ENCODE measurements around the gene LPGAT1.

The LPGAT1 gene

DNA sequence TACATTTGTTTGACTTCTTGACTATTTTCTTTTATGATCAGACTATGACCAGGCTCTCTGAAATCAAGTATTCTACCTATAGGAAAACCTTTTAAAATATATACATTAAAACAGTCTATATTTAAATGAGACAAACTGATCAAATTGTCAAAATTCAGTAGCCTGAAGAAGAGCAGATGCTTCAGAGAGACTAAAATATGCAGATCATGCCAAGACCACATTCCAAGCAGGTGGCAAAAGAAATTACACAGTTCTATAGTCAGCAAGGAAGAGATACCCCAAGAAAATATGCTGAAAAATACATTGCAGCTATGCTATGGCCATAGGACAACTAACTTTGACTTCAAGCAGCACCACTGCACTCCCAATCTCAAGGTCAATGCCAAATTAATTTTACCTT is 3.5 kb downstream of the LPGAT1 start:
- no peak for DNase-seq

DNA sequence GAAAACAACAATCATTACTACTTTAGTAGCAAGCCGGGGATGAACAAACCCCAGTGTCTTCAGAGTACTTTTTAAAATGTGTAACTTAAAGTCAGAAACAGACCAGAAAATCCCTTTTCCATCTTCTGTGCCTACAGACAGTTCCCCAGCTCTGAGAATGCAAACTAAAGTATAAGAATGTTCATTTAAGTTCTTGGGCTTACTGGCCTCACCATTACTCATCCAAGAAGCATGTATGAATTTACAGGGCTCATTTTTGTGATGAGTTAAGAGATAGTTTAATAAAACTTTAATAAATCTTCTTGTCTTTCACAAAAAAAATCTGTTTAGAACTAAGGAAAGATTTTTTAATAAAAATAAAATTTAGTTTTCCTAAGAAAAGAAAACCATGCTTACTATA is 4.6 kb downstream of the LPGAT1 start:
- DNase-seq: no peak

DNA sequence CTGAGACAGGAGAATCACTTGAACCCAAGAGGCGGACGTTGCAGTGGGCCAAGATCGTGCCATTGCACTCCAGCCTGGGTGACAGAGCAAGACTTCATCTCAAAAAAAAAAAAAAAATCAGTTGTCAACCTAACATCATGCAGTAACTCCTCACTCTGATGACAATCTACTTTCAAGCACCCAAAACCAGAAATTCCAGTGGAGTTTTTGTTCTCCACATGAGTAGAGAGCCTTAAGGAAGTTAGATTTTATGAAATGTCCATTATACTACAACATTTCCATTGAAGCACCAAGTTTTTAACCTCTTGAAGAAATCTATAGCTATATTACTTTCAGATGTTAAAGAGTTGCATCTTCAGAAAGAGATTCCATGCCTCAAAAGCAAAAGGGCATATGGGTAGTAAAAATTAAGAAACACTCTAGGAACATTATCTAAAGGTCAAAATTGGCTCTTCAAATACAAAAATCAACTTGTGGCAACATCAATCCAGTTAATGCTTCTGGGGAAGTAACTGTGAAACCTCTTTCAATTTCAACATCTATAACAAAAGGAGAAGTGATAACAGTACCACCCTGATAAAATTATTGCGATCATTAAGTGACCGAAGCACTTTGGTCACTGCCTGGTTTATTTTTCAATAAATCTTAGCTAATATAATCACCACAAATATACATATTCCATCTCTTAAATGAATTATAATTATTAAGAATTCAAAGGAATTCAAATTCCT is 7.7 kb downstream of the LPGAT1 start:
- DNase-seq: no peak

DNA sequence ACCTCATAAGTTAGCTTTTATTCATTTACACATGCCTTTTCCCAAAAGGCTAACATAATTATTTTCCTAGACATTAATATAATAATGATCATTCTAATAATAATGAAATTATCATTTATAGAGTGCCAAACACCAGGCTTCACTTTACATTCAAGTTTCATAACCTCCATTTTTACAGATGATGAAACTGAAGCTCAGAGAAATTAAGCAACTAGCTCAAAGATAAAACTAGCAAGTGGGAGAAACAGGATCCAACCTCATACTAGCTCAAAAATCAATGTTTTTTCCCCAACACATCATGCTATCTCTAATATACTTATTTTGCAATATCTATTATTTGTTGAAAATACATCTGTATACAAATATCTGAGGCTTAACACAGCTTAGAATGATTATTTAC is 14.0 kb downstream of the LPGAT1 start:
- DNase-seq: no peak

DNA sequence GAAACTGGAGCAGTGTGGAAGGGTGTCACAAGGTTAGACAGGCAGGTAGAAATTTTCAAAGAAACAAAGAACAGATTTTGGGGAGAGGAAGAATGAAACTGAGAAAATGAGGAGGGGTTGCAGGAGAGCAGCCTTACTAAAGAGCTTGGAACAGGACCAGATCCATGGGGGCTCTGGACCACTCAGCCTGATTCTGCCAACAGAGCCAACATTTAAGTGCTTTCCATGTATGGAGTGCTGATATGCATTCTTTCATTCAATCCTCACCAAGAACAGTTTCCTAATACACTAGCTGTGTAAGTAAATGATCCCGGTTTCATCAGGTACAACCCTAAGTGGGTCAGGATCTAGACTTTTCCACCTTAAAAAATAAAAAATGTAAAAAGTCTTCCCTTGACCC is 16.2 kb downstream of the LPGAT1 start:
- no peak for DNase-seq

DNA sequence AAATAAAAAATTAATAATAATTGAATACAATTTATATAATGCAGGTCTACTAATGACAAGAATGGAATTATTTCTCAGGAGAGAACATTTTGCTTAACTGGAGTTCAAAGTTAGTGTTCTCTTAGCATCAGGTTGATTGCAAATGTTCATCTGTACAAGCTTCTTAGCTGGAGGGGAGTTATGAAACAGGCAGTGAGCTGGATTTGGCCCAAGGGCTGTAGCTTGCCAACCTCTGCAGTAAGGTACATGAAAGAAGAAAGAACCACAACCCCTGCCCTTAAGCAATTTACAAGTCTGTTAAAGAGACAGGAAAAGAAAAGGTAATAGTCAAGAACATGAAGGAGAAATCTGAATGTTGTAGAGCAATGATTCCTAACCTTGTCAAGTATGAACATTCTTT is 17.0 kb downstream of the LPGAT1 start:
- DNase-seq: no peak

DNA sequence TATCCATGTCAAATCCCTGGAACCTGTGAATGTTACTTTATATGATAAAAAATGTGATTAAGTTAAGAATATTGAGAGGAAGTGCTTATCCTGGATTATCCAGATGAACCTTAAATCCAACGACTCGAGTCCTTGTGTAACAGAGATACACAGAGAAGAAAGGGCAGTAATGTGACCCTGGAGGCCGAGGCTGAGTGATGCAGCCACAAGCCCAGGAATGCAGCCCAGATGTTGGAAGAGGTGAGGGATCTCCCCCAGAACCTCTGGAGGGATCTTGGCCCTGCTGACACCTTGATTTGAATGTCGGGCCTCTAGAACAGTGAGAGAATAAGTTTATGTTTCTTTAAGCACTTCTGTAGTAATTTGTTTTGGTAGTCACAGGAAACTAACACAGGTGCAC is 18.0 kb downstream of the LPGAT1 start:
- no peak for DNase-seq

DNA sequence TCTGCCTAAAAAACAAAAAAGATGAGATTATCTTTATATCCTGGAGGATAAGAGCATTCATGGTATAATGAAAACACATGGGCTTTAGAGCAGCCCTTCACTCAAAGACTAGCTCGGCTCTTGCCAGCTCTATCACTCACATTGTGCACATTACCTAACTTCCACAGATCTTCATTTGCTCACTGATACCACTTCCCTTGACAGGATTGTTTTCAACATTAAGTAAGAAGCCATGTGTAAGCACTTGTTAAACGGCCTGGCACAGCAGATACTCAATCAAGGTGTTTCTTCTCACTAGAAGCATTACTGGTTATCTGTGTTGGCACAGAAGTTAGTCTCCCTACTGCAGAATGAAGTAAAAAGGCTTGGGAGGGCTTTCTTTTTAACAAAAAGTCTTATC is 18.7 kb downstream of the LPGAT1 start:
- DNase-seq: no peak

DNA sequence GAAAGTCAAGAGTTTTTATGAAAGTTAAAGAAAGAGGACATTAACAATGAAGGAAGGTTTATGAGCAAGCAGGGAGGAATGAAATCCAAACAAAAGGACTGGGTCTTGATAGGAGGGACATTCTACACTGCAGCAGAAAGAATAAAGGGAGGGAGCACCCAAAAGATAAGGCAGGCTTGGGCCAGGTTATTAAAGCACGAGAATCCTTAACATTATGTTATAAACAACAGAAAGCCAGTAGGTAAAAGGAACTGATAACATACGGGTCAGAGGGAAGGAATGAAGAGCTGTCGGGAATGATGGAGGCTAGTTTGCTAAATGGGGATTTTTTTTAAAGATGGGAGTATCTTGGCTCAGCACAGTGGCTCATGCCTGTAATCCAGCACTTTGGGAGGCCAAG is 19.4 kb downstream of the LPGAT1 start:
- DNase-seq: no peak

DNA sequence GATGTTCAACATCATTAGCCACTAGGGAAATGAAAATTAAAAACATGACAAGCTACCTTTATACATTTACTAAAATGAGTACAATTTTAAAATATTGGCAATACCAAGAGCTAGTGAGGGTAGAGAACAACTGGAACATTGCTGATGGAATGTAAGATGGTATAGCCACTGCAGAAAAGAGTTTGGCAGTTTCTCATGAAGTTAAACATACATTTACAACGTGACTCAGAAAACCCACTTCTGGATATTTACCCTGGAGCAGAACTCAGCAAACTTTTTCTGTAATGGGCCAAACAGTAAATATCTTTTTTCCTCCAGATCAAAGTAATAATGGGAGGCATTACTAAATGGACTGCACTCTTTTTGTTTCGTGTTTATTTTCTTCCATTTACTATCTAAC is 22.1 kb downstream of the LPGAT1 start:
- DNase-seq: no peak

DNA sequence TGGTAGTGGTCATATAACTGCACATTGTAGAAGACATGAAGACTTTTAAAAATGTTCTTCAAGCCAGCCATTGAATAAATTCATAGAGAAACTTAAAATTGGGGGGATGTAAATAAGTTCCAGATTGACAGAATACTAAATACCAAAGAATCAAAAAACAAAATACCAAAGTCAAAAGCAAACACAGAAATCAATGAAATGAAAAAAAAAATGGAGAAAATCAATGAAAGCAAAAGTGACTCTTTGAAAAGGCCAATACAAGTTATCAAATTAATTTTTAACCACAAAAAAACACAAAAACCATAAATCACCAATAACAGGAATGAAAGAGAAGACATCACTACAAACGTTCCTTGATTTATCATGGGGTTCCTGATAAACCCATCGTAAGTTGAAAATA is 25.6 kb downstream of the LPGAT1 start:
- no peak for DNase-seq

DNA sequence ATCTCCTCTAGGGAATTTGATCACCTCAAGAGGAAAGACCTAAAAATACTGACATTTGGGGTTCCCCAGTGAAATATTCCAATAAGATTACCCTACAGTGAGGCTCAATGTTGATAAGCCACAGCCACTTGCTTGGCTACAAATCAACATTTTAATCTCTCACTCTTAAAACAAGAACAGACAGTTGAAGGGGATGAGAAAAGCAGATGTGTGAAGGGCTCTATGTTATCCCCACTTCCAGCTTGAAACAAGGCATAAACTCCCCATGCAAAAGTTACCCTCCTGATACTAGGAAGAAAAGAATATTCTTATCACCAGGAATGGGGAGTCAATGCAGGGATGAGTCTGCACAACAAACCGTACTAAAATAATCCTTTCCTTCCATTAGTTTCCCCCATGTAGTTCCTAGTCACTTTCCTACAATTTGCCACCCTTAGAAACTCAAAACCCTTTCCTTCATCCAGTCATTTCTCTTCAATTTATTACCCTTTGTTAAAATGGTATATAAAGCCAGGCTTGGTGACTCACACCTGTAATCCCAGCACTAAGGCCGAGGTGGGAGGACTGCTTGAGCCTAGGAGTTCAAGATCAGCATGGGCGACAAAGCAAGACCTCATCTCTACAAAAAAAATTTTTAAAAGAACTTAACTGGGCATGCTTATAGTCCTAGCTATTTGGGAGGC is 29.5 kb downstream of the LPGAT1 start:
- no peak for DNase-seq

DNA sequence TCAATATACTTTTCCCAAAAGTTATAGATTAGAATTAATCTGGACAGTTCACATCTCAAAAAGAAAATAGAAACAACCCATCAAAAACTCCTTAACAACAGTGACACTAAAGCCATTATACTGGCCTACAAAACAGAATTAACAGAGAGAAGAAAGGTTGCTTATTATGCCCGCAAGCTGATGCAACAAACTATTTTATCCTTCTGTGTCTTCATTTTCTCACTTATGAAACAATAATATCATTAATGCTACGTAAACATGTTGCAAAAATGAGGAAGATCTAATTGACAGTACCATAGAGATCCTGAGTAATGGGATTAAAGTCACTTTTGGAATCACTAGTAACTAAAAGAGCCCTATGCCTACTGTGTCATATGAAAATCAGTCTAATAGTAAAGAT is 32.6 kb downstream of the LPGAT1 start:
- no peak for DNase-seq

DNA sequence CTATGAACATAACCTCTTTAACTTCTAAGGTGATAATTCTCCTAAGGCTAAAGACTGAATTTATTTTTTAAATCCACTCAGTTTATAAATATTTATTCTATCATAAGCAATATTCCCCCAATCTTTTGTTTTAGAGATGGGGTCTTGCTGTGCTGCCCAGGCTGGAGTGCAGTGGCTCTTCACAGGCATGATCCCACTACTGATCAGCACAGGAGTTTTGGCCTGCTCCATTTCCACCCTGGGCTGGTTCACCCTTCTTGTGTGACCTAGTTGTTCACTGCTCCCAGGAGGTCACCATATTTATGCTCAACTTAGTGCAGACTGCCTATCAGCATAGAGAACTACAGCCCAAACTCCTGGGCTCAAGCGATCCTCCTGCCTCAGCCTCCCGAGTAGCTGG is 38.6 kb downstream of the LPGAT1 start:
- DNase-seq: no peak

DNA sequence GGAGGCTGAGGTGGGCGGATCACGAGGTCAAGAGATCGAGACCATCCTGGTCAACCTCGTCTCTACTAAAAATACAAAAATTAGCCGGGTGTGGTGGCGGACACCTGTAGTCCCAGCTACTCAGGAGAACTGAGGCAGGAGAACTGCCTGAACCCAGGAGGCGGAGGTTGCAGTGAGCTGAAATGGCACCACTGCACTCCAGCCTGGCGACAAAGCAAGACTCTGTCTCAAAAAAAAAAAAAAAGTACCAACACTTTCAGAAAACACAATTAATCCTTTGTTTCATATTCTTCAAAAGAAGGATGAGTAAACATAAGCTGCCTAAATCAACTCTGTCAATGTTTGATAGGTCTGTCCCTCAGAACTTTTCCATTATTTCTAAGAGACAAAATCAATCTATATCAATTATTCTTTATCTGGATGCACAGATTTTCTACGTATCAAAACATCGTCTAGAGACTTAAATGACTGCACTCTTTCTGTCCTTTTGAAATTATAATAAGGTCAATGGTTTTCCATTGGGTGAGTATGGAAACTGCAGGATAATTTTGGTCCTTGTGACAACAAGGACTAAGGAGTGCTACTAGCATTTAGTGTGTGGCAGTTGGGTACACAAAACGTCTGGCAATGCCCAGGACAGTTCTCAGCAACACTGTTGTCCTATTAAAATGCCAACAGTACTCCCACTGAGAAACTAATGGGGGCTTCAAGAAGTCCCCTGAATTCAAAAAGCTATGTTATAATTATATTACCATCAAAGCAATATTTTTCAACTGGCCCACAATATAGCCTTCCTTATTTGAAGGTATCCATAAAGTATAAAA is 40.7 kb downstream of the LPGAT1 start:
- DNase-seq: no peak

DNA sequence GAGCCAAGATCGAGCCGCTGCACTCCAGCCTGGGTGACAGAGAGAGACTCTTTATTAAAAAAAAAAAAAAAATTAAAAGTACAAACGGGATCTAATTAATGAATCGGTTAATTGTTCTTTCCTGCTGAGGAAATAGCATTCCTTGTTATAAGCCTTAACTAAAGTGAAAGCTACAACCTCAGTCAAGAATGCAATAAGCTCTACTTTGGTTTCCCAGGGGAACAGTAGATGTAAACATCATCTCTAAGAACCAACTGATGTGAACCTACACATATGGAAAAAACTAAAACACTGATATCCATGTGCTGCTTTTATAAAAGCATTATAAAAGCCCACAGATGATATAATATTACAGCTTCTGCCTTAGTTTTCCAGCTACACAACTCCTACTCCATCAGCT is 41.9 kb downstream of the LPGAT1 start:
- no peak for DNase-seq

DNA sequence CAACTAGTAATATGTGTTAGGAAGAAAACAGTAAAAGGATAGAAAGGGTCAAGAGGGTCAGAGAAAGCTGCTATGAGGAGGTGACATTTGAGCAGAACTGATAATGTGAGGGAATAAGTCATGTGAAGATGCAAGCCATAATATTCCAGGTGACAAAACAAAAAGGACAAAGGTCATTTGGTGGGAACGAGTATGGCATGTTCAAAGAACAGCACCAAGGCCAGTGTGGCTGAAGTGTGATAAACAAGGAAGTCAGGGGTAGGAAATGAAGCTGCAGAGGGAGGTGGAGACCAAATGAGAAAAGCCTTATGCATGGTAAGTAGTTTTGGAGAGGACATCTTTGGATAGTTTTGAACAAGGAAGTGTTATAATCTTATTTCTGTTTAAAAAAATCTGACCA is 46.7 kb downstream of the LPGAT1 start:
- no peak for DNase-seq

DNA sequence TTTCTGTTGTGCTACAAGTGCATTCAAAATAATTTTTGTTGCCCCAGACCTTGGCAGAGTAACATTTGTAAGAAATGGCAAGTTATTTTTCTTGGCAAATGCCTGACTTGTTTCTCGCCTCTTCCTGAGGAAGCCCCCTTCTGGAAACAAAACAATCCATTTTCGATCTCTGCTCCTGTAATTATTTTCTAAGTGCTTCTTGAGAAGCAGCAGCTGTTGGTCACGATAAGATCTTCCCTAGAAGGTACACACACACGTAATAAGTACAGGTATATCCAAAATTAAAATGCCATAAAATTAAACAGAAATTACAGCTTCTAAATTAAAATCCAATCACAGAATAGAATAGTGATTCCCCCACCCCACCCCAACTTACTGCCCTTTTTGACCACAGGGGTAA is 47.3 kb downstream of the LPGAT1 start:
- DNase-seq: no peak

DNA sequence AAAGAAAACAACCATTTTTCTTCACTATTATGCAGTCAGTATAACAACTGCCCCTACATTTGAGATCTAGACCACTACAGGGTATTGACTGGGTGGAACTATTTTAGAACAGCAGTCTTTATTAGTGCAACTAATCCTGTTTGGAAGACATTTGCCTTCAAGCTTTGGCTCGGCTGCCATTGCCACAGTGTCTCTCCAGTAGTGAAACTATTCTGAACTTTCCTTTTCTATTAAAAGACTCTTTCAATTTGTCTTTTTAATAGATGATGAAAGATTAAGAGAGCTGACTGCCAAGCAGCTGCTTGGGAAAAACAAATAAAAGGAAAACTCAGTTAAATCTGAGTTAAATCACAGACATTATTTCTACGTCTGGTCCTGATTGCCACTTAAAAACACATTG is 49.3 kb downstream of the LPGAT1 start:
- DNase-seq: no peak

DNA sequence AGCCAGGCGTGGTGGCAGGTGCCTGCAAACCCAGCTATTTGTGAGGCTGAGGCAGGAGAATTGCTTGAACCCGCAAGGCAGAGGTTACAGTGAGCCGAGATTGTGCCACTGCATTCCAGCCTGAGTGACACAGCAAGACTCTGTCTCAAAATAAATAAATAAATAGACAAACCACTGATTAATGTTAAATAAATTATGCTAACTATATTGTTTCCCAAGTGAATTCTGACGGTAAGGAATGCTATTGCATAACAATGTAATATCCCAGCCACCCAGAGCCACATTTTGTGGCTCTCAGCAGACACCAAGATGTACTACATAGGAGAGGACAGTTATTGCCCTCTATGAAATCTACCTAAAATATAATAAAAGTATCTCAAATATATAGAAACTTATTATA is 55.4 kb downstream of the LPGAT1 start:
- DNase-seq: no peak

DNA sequence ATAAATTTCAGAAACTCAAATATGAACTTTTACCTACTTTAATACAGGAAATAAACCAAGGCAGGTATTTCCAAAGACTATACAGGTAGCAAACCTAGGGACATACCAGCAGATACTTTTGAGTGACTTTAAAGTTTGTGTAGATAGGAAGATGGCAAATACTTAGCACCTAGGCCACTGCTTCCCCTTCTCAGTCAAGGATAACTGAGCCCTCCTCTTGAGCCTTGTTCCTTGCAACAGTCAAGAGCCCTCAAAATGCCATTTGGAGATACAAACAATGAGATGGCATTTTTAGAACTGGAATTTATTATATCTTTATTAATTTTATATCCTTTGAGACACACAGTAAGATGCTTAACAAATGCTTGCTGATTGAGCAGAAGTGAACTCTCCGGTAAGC is 65.9 kb downstream of the LPGAT1 start:
- no peak for DNase-seq

DNA sequence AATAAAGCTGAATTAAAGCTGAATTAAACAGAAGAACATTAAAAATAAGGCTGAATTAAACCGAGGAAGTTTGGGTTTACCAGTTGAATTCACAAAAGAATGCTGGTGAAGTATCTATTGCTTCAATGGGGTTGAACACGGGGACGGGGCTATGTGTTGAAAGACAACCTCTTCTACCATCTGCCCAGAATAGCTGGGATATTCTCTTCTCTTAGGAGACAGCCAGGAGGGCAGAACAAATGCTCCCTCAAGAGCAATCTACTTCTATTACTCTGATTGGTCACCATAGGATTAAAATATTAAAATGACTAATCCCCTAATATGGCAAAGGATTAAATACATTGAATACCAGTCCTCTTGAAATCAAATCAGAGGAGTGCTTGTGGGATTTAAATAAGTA is 68.4 kb downstream of the LPGAT1 start:
- DNase-seq: no peak

DNA sequence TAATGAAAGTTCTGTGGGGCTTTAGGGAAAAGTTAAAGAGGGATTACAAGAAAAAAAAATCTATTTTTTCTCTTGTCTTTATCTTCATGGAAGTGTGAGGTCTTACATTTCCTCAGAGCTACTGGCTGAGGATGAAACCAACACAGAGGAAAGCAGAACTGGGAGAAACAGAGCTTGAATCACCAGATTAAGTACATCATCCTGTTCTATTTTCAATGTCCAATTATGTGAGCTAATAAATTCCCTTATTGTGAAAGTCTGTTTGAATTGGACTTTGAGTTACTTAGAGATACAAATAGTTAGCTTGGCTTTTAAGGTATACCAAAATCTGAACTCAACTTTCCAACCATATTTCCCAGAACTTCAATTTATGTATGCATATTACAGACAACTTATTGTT is 69.2 kb downstream of the LPGAT1 start:
- no peak for DNase-seq

DNA sequence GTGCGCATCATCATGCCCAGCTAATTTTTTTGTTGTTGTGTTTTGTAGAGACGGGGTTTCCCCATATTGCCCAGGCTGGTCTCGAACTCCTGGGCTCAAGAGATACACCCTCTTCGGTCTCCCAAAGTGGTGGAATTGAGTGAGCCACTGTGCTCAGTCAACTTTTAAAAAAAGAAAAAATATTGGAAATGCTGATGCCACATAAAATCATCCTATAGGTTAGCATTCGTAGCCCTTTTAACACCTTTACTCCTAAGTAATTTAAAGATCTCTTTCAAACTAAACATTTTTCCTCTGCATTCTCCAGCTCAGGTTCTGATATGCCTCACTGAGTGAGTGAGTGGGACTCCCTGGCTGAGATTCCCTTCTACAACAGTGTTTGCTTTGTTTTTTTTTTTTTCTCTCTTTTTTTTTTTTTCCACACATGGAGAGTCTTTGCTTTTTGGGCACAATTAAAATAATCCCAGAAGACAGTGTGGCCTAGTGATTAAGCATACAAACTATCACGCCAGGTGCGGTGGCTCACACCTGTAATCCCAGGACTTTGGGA is 74.0 kb downstream of the LPGAT1 start:
- no peak for DNase-seq
